GM18520 (cell line): ENCODE measurements around the gene SAMHD1.
"Not testable (repeated sequence)": the region's sequence is repeated elsewhere in the genome, so short reads cannot be mapped to it uniquely, and the experiment has no call there.

Experiments
- ATAC-seq: cut with Tn5 transposase; IDR thresholded peaks from one replicate; pipeline ENCODE4 v1.9.1; 2021; ENCODE audit not compliant: unreplicated experiment

The SAMHD1 gene

GRCh38 chr20:36951198-36951978, at the start of gene SAMHD1:
TSS of gene SAMHD1 (minus strand) at chr20:36951708. CDS start at chr20:36951643, 65 bp downstream.
- ATAC-seq, result peak; percentile 89

- ATAC-seq, result not testable (repeated sequence)
Observed at GRCh38 chr20:37000171-37000570, 48.7 kb upstream of the SAMHD1 start.

GRCh38 chr20:36998652-36999051, 47.1 kb upstream of the SAMHD1 start:
- ATAC-seq, result no peak

- no peak for ATAC-seq
Observed at GRCh38 chr20:36997121-36997520, 45.6 kb upstream of the SAMHD1 start.

GRCh38 chr20:36994221-36994620, 42.7 kb upstream of the SAMHD1 start:
- ATAC-seq, result not testable (repeated sequence)

GRCh38 chr20:36992802-36993334, 41.4 kb upstream of the SAMHD1 start:
- no peak for ATAC-seq

- ATAC-seq, result no peak
Observed at GRCh38 chr20:36991703-36992102, 40.2 kb upstream of the SAMHD1 start.

GRCh38 chr20:36989797-36990196, 38.3 kb upstream of the SAMHD1 start:
- ATAC-seq, result no peak

GRCh38 chr20:36988494-36988966, 37.0 kb upstream of the SAMHD1 start:
- no peak for ATAC-seq

- ATAC-seq, result no peak
Observed at GRCh38 chr20:36984257-36984638, 32.7 kb upstream of the SAMHD1 start.

- no peak for ATAC-seq
Observed at GRCh38 chr20:36975099-36975818, 23.8 kb upstream of the SAMHD1 start.

GRCh38 chr20:36974660-36975059, 23.2 kb upstream of the SAMHD1 start:
- no peak for ATAC-seq

- no peak for ATAC-seq
Observed at GRCh38 chr20:36971103-36971502, 19.6 kb upstream of the SAMHD1 start.

GRCh38 chr20:36969478-36970186, 18.1 kb upstream of the SAMHD1 start:
- ATAC-seq, result no peak

- ATAC-seq, result no peak
Observed at GRCh38 chr20:36969051-36969450, 17.5 kb upstream of the SAMHD1 start.

GRCh38 chr20:36967636-36968035, 16.1 kb upstream of the SAMHD1 start:
- ATAC-seq, result no peak

GRCh38 chr20:36966965-36967364, 15.5 kb upstream of the SAMHD1 start:
- ATAC-seq, result not testable (repeated sequence)

- ATAC-seq, result not testable (repeated sequence)
Observed at GRCh38 chr20:36962354-36962941, 10.9 kb upstream of the SAMHD1 start.

GRCh38 chr20:36959242-36959641, 7.7 kb upstream of the SAMHD1 start:
- ATAC-seq, result no peak

- no peak for ATAC-seq
Observed at GRCh38 chr20:36957875-36958667, 6.6 kb upstream of the SAMHD1 start.
